Hepatocyte (in vitro differentiated cells): ENCODE measurements around the gene HSPA4. TPM values are rescaled to one million over a fixed set of nuclear protein-coding genes. Genes with fewer than 3 reads are reported as not detected.

Experiments
- DNase-seq: peaks from one replicate; pipeline ENCODE4 v3.0.0-alpha.2; 2016; ENCODE audit warnings: low spot score
- H2AFZ ChIP-seq: fragments of 200-600 bp; sonication (generic); 2 replicates; pipeline ENCODE4 v1.6.0; 2016; ENCODE audit warnings: antibody characterized with exemption, mild to moderate bottlenecking
- H3K27ac ChIP-seq: fragments of 200-600 bp; sonication (generic); 2 replicates; pipeline ENCODE4 v1.5.1; 2016; ENCODE audit warnings: mild to moderate bottlenecking
- H3K27me3 ChIP-seq: fragments of 200-600 bp; sonication (generic); 2 replicates; pipeline ENCODE4 v1.6.1; 2016
- H3K36me3 ChIP-seq: fragments of 200-600 bp; sonication (generic); replicated peaks from 2 replicates; pipeline ENCODE4 v1.5.1; 2016; ENCODE audit warnings: low read depth; ENCODE audit not compliant: insufficient read depth
- H3K4me1 ChIP-seq: fragments of 200-600 bp; sonication (generic); 2 replicates; pipeline ENCODE4 v1.5.1; 2016; ENCODE audit warnings: mild to moderate bottlenecking, moderate library complexity; ENCODE audit not compliant: insufficient read depth
- H3K4me2 ChIP-seq: fragments of 200-600 bp; sonication (generic); 2 replicates; pipeline ENCODE4 v1.6.0; 2016
- H3K4me3 ChIP-seq: fragments of 200-600 bp; sonication (generic); 2 replicates; pipeline ENCODE4 v1.5.1; 2016; ENCODE audit warnings: mild to moderate bottlenecking
- H3K79me2 ChIP-seq: fragments of 200-600 bp; sonication (generic); 2 replicates; pipeline ENCODE4 v1.6.0; 2017; ENCODE audit warnings: mild to moderate bottlenecking
- H3K9me2 ChIP-seq: fragments of 200-600 bp; sonication (generic); replicated peaks from 2 replicates; pipeline ENCODE4 v1.6.0; 2017; ENCODE audit warnings: mild to moderate bottlenecking; ENCODE audit not compliant: insufficient read depth
- H3K9me3 ChIP-seq: fragments of 200-600 bp; sonication (generic); 2 replicates; pipeline ENCODE4 v1.5.1; 2016; ENCODE audit warnings: low read depth, mild to moderate bottlenecking
- H4K20me1 ChIP-seq: fragments of 200-600 bp; sonication (generic); 2 replicates; pipeline ENCODE4 v1.6.0; 2016; ENCODE audit warnings: mild to moderate bottlenecking; ENCODE audit not compliant: insufficient read depth, poor library complexity, severe bottlenecking
- CTCF ChIP-seq: fragments of 200-600 bp; sonication (generic); IDR thresholded peaks from 2 replicates; pipeline ENCODE4 v1.5.1; 2016; ENCODE audit warnings: antibody characterized with exemption, mild to moderate bottlenecking; ENCODE audit not compliant: poor library complexity
- EZH2 ChIP-seq: fragments of 200-600 bp; sonication (generic); IDR thresholded peaks from 2 replicates; pipeline ENCODE4 v1.6.1; 2016; ENCODE audit warnings: antibody characterized with exemption, mild to moderate bottlenecking, borderline replicate concordance
- EZH2phosphoT487 ChIP-seq: fragments of 200-600 bp; sonication (generic); IDR thresholded peaks from one replicate; pipeline ENCODE4 v1.6.1; 2018; ENCODE audit warnings: antibody characterized with exemption, mild to moderate bottlenecking, low read depth, moderate library complexity; ENCODE audit not compliant: unreplicated experiment, severe bottlenecking
- WGBS: methylation state at CpG from one replicate; pipeline ENCODE4 v1.1.6; 2016; ENCODE audit warnings: low lambda C conversion rate; ENCODE audit errors: missing lambda C conversion rate; 5-methylcytosine and 5-hydroxymethylcytosine counted together
- polyA plus RNA-seq: library from polyadenylated mRNA; unstranded; fragments of >200 nt; fragmentation: Nextera tagmentation; extraction: Ambion mirVana; gene quantifications from 2 replicates; pipeline ENCODE4 v1.2.1, GENCODE V29; 2016
- total RNA-seq: library from RNA; depleted of rRNA; stranded (reverse); fragments of >200 nt; gene quantifications from 2 replicates; pipeline ENCODE4 v1.2.3, GENCODE V29; 2014

The HSPA4 gene
- total and polyA plus RNA-seq, 2 experiments from 2014 or later = 87.1 to 110 TPM

DNA sequence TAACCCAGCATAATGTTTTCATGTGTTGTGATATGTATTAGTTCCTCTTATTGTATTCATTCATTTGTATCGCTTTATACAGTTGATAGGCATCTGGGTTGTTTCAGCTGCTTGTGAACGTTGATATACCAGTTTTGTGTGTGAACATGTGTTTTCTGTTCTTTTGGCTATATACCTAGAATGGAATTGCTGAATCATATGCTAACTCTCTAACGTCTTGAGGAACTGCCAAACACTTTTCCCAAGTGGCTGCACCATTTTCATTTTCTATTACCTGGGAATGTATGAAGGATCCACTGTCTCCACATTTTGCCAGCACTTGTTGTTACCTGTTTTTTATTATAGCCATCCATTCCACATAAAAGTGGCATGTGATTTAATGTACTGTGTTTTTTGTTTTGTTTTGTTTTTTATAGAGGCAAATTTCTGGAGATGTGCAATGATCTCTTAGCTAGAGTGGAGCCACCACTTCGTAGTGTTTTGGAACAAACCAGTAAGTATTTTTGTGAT is 34.6 kb downstream of the HSPA4 start:
- Histone ChIP-seq H3K27me3 (no peaks in the 10 kb centered on the region), H3K4me1 (no peaks in the 10 kb centered on the region), H3K36me3 (no peaks in the 10 kb centered on the region), H3K9me3 (no peaks in the 10 kb centered on the region), H2AFZ (no peak overlapping the region), H3K4me2 (no peak overlapping the region), H3K4me3 (no peak overlapping the region), H3K9me2 (no peaks in the 10 kb centered on the region), H3K27ac (no peak overlapping the region), H3K79me2 (peaks cover 62% of the 10 kb centered on the region), H4K20me1 (peaks cover 11% of the 10 kb centered on the region)
- no peak for DNase-seq
- 95% methylated on average over 4 of the region's 4 CpGs for WGBS
- TF ChIP-seq EZH2 = no peak
- TF ChIP-seq CTCF = no peak
- no peak for TF ChIP-seq EZH2phosphoT487

DNA sequence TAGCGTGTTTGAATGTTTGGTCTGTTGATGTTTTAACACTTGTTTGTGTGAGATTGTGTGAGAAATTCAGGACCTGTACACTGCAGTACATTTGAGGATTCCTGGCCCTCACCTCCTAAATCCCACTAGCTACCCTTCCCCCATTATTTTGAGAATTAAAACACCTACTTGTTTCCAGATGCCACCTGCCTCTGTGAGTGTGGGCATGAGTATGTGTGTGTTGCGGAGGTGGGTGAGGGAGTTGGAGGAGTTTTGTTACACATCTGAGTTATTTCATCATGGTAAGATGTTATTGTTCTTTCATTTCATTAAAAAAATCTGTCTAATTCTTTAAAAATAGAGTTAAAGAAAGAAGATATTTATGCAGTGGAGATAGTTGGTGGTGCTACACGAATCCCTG is 36.3 kb downstream of the HSPA4 start:
- no peaks in the 10 kb centered on the region for H3K36me3 ChIP-seq
- H3K27me3 ChIP-seq = no peaks in the 10 kb centered on the region
- 96% methylated on average over 3 of the region's 3 CpGs for WGBS
- no peak overlapping the region for H3K4me2 ChIP-seq
- no peak overlapping the region for H3K27ac ChIP-seq
- H3K4me1 ChIP-seq = no peaks in the 10 kb centered on the region
- no peaks in the 10 kb centered on the region for H3K9me2 ChIP-seq
- TF ChIP-seq CTCF (no peak), EZH2 (no peak), EZH2phosphoT487 (no peak)
- H3K9me3 ChIP-seq = no peaks in the 10 kb centered on the region
- no peak overlapping the region for H2AFZ ChIP-seq
- no peak for DNase-seq
- peaks cover 7% of the 10 kb centered on the region for H4K20me1 ChIP-seq
- H3K79me2 ChIP-seq = peaks cover 45% of the 10 kb centered on the region
- H3K4me3 ChIP-seq = no peak overlapping the region

DNA sequence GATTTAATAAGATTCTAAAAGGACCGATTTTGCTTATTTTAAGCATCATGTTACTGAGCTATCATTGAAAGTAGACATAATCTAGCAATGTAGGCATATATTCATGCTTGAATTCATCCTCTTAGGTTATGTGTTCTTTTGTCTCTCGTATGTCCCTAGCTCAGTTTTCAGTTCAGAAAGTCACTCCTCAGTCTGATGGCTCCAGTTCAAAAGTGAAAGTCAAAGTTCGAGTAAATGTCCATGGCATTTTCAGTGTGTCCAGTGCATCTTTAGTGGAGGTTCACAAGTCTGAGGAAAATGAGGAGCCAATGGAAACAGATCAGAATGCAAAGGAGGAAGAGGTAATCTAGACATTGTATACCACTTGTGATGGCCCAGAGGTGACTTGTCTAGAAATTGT is 39.2 kb downstream of the HSPA4 start:
- Histone ChIP-seq H4K20me1 (peaks cover 2% of the 10 kb centered on the region), H3K36me3 (peaks cover 4% of the 10 kb centered on the region), H3K27me3 (no peaks in the 10 kb centered on the region), H3K4me3 (no peak overlapping the region), H3K27ac (no peak overlapping the region), H3K4me2 (no peak overlapping the region), H2AFZ (no peak overlapping the region), H3K9me2 (no peaks in the 10 kb centered on the region), H3K9me3 (no peaks in the 10 kb centered on the region), H3K79me2 (peaks cover 18% of the 10 kb centered on the region), H3K4me1 (no peaks in the 10 kb centered on the region)
- WGBS = 96% methylated on average over 3 of the region's 3 CpGs
- DNase-seq = no peak
- TF ChIP-seq EZH2 (no peak), EZH2phosphoT487 (no peak), CTCF (no peak)

DNA sequence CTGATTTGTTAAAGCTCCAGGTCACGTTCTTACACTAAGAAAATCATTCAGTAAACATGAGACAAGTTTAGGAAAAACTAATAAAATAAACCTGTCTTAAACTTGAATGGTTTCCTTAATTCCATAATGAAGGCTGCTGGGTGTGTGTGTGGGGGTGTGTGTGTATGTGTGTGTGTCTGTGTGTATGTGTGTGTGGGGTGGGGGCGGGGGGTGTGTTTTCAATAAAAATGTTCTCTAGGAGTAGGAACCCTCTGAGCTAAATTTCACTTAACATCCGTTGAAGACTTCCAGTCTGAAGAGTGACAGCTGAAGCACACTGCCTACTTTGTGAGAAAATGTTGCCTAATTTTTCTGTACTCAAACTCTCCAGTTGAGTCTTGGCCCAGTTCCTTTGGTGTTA is 54.5 kb downstream of the HSPA4 start:
- Histone ChIP-seq H3K4me3 (no peak overlapping the region), H3K4me1 (no peaks in the 10 kb centered on the region), H3K27ac (no peak overlapping the region), H3K9me3 (no peaks in the 10 kb centered on the region), H3K36me3 (no peaks in the 10 kb centered on the region), H3K27me3 (no peaks in the 10 kb centered on the region), H4K20me1 (no peaks in the 10 kb centered on the region), H3K4me2 (no peak overlapping the region), H3K9me2 (no peaks in the 10 kb centered on the region), H2AFZ (no peak overlapping the region), H3K79me2 (no peaks in the 10 kb centered on the region)
- 86% methylated on average over 3 of the region's 3 CpGs for WGBS
- DNase-seq = no peak
- no peak for TF ChIP-seq EZH2phosphoT487
- TF ChIP-seq CTCF = no peak
- no peak for TF ChIP-seq EZH2
